Subcutaneous abdominal adipose tissue (tissue), 5 donors: Measurements from ENCODE around the gene P2RY2.

ENCODE experiments used
- H3K27ac ChIP-seq: one replicate; pipeline ENCODE4 v1.7.0; 2013; ENCODE audit warnings: low read depth, mild to moderate bottlenecking, inconsistent platforms, low read length, moderate library complexity
- H3K27me3 ChIP-seq, 5 donors: one replicate each; pipeline ENCODE4 v1.7.0; 2013; ENCODE audit warnings: low read length in 5 of 5, inconsistent platforms in 1 of 5; ENCODE audit not compliant: control insufficient read depth in 5 of 5, insufficient read depth in 4 of 5
- H3K36me3 ChIP-seq, 5 donors: one replicate each; pipeline ENCODE4 v1.7.0; 2013; ENCODE audit warnings: low read length in 5 of 5; ENCODE audit not compliant: control insufficient read depth in 5 of 5, insufficient read depth in 5 of 5
- H3K4me1 ChIP-seq, 5 donors: one replicate each; pipeline ENCODE4 v1.7.0; 2013; ENCODE audit warnings: low read length in 5 of 5, mild to moderate bottlenecking in 3 of 5, moderate library complexity in 1 of 5; ENCODE audit not compliant: control insufficient read depth in 5 of 5, insufficient read depth in 5 of 5
- H3K4me3 ChIP-seq, 5 donors: one replicate each; pipeline ENCODE4 v1.7.0; 2013; ENCODE audit warnings: low read length in 5 of 5, low read depth in 1 of 5
- H3K9ac ChIP-seq, 5 donors: one replicate each; pipeline ENCODE4 v1.7.0; 2013; ENCODE audit warnings: low read length in 5 of 5, mild to moderate bottlenecking in 4 of 5, moderate library complexity in 3 of 5
- H3K9me3 ChIP-seq, 5 donors: one replicate each; pipeline ENCODE4 v1.7.0; 2013; ENCODE audit warnings: low read length in 5 of 5; ENCODE audit not compliant: control insufficient read depth in 5 of 5
- donor health status: healthy.
- donor health status: healthy.
- donor health status: healthy.
- donor health status: healthy.
- donor health status: healthy.

P2RY2 gene

GRCh38 chr11:73252577-73253191, 34.6 kb downstream of the P2RY2 start:
- Histone ChIP-seq H3K27ac (no peak overlapping the region), H3K4me3 (no peak overlapping the region), H3K9ac (no peak overlapping the region), H3K9me3 (no peaks in the 10 kb centered on the region), H3K36me3 (no peaks in the 10 kb centered on the region), H3K27me3 (no peaks in the 10 kb centered on the region), H3K4me1 (peaks cover 0 to 5% (median 3%) of the 10 kb centered on the region in 5 donors)

- Histone ChIP-seq H3K27ac (no peak overlapping the region), H3K9ac (no peak overlapping the region), H3K4me3 (no peak overlapping the region), H3K4me1 (peaks cover 0 to 13% (median 9%) of the 10 kb centered on the region in 5 donors), H3K9me3 (no peaks in the 10 kb centered on the region), H3K27me3 (no peaks in the 10 kb centered on the region), H3K36me3 (no peaks in the 10 kb centered on the region)
These were observed 39.4 kb downstream of the P2RY2 start for GRCh38 chr11:73257342-73258103.

GRCh38 chr11:73258104-73259035, 40.3 kb downstream of the P2RY2 start:
- Histone ChIP-seq H3K27me3 (peaks cover 0 to 3% (median 0%) of the 10 kb centered on the region in 5 donors), H3K4me3 (no peak overlapping the region), H3K4me1 (peaks cover 0 to 13% (median 9%) of the 10 kb centered on the region in 5 donors), H3K27ac (no peak overlapping the region), H3K9ac (no peak overlapping the region), H3K36me3 (no peaks in the 10 kb centered on the region), H3K9me3 (no peaks in the 10 kb centered on the region)

GRCh38 chr11:73259406-73260126, 41.5 kb downstream of the P2RY2 start:
- Histone ChIP-seq H3K9ac (no peak overlapping the region), H3K27ac (no peak overlapping the region), H3K9me3 (no peaks in the 10 kb centered on the region), H3K36me3 (no peaks in the 10 kb centered on the region), H3K27me3 (peaks cover 0 to 15% (median 7%) of the 10 kb centered on the region in 5 donors), H3K4me3 (no peak overlapping the region), H3K4me1 (peaks cover 0 to 14% (median 13%) of the 10 kb centered on the region in 5 donors)

GRCh38 chr11:73260127-73260457, 42.0 kb downstream of the P2RY2 start:
- Histone ChIP-seq H3K36me3 (no peaks in the 10 kb centered on the region), H3K9ac (no peak overlapping the region), H3K27ac (no peak overlapping the region), H3K4me3 (no peak overlapping the region), H3K9me3 (no peaks in the 10 kb centered on the region), H3K27me3 (peaks cover 3 to 20% (median 11%) of the 10 kb centered on the region in 5 donors), H3K4me1 (peaks cover 0 to 14% (median 13%) of the 10 kb centered on the region in 5 donors)

GRCh38 chr11:73262851-73263495, 44.9 kb downstream of the P2RY2 start:
- no peak overlapping the region for H3K4me3 ChIP-seq
- no peaks in the 10 kb centered on the region for H3K36me3 ChIP-seq
- H3K9me3 ChIP-seq = no peaks in the 10 kb centered on the region
- no peak overlapping the region for H3K9ac ChIP-seq
- H3K4me1 ChIP-seq = peaks cover 0 to 11% (median 7%) of the 10 kb centered on the region in 5 donors
- peaks cover 3 to 32% (median 21%) of the 10 kb centered on the region in 5 donors for H3K27me3 ChIP-seq
- H3K27ac ChIP-seq = no peak overlapping the region

GRCh38 chr11:73263640-73264039, 45.6 kb downstream of the P2RY2 start:
- no peaks in the 10 kb centered on the region for H3K36me3 ChIP-seq
- H3K27me3 ChIP-seq = peaks cover 3 to 32% (median 24%) of the 10 kb centered on the region in 5 donors
- H3K4me3 ChIP-seq = no peak overlapping the region
- no peak overlapping the region for H3K9ac ChIP-seq
- H3K27ac ChIP-seq = no peak overlapping the region
- H3K9me3 ChIP-seq = no peaks in the 10 kb centered on the region
- H3K4me1 ChIP-seq = peaks cover 0 to 10% (median 4%) of the 10 kb centered on the region in 5 donors

GRCh38 chr11:73265278-73265810, 47.3 kb downstream of the P2RY2 start:
- H3K27ac ChIP-seq = no peak overlapping the region
- no peaks in the 10 kb centered on the region for H3K36me3 ChIP-seq
- peaks cover 6 to 32% (median 27%) of the 10 kb centered on the region in 5 donors for H3K27me3 ChIP-seq
- H3K9ac ChIP-seq = no peak overlapping the region
- peaks cover 7 to 15% (median 13%) of the 10 kb centered on the region in 5 donors for H3K4me1 ChIP-seq
- no peaks in the 10 kb centered on the region for H3K9me3 ChIP-seq
- no peak overlapping the region for H3K4me3 ChIP-seq
